ENCODE data around the gene MRPS25.

The MRPS25 gene

DNA sequence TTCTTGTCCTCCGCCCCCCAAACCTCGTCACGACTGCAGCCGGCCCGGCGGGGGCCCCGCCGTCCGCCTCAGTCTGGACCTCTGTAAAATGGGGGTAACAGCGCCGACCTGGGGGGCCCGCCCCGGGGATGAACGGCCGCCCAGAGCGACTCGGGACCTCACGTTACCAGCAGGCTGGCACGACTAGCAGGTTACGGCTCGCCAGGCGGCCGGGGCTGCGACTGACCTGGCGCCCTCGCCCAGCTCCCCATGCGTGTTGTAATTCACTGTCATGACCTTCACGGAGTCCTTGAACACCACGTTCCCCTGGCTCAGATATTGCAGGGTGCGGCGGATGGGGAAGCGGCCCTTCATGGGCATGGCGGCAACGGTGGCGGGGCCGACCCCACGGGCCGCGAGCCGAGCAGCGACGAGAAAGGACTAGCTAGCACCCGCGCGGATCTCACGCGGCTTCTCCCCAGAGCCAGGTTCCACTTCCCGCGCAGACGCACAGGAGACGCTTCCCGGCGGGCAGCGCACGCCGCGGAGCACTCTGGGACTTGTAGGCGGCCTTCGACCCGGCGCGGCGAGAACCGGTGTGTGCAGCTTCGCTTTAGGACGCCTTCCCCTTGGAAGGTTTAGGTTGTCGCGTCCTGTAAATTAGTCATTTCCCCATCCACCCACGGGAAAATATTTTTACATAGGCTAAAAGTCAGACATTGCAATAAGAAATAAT, at the start of gene MRPS25:
MRPS25 (minus strand) TSS at position 481 of the 715 bp plus-strand sequence; CDS start at position 360, 121 bp downstream.
- peak; percentile 40 to 57 for DNase-seq

DNA sequence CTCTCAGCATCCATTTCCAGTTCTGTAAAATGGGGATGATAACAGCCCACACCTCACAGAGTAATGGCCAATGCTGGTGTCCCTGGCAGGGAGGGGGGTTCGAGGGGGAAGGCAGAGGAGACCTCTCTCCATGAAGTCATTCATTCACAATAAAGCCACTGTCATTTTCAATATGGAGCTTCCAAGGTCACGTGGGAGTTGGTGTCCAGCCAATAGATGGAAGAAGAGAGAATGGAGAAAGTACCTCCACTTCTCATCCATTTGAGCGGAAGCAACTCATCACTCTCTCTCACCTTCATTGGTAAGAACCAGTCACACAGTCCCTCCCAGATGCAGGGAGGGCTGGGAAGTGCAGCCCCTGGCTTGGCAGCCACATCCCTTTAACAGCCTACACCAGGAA, 48.8 kb upstream of the MRPS25 start:
- no peak for DNase-seq

DNA sequence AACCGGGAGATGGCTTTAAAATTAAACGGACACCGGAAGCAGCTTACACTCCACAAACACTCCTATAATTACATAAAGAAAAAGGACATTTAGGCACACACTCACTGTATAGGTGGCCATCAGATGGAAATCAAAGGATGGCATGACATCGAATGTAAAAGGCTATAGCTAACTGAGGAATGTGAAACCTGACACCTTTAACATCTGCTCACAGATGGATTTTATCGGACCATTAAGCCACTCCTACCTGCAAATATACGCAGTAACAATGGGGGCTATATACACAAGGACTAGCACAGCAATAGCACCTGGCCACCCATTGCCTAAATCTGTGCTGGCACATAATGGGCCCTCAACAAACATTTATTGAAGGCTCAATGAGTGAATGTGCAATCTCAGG, 48.4 kb upstream of the MRPS25 start:
- no peak for DNase-seq

DNA sequence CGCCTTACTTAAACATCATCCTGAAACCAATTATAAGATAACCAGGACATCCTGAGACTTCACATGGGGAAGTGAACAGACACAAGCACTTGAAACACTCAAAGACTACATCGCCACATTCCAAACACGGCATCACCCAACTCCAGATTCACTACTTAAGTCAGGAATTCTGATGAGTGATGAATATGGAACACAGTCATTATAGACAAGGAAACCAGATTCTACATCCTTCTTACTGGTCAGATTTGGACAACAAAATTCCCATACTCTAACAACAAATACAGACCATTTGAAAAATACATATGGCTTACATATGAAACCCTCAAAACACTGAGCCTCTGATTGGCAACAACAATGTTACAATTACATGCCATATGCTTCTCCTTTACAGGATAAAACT, 46.9 kb upstream of the MRPS25 start:
- DNase-seq: no peak

DNA sequence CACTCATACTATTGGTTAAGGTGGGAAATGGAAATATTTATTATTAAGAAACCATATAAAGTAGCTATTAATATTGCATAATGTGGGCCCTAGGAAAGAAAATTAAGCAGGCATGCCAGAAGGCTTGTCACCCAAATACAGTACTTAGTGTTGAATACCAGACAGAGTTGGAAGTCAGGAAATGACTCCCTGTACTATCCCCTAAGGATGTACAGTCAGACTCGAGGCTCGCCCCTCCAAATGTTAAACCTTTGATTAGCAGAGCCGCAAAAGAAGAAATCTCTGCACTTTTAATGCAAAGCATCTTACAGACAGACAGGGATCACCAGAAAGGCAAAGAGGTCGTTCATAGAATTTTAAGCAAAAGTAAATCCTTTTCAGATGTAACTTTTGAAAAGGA, 45.1 kb upstream of the MRPS25 start:
- DNase-seq: no peak

DNA sequence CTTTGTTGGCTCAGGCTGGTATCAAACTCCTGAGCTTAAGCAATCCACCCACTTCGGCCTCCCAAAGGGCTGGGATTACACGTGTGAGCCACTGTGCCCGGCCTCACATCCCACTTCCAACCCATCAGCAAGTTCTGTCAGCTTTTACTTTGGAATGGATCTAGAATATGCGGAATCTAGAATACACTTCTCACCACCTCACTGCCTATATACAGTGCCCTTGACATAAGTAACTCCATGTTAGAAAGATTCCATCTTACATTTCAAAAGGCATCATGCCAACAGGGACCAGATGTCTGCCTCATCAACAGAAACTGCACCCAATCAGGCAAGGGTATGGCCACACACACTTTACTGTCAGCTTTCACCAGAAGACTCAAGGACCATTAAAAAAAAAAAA, 43.8 kb upstream of the MRPS25 start:
- DNase-seq: no peak

DNA sequence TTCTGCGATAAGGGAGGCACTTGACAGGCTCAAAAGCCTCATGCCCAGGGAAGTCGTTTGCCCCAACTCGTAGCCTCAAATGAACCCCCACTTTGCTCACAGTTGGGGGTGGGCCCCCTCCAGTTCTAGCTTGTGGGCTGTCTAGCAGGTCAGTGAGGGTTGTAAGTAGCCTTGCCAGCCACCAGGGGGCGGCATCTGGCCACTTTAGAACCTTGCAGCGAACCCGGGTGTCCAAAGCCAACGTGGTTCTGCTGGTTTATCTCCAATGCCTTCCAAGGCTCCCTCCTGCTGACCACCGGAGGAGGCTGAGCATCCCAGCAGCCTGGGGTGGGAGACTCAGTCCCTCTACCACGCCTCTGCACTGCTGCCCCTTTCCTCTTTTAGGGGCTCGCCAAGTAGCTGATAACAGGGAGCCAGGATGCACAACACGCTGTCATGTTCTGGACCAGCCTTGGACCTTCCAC, 43.0 kb upstream of the MRPS25 start:
- DNase-seq: peak; percentile 36 to 46

DNA sequence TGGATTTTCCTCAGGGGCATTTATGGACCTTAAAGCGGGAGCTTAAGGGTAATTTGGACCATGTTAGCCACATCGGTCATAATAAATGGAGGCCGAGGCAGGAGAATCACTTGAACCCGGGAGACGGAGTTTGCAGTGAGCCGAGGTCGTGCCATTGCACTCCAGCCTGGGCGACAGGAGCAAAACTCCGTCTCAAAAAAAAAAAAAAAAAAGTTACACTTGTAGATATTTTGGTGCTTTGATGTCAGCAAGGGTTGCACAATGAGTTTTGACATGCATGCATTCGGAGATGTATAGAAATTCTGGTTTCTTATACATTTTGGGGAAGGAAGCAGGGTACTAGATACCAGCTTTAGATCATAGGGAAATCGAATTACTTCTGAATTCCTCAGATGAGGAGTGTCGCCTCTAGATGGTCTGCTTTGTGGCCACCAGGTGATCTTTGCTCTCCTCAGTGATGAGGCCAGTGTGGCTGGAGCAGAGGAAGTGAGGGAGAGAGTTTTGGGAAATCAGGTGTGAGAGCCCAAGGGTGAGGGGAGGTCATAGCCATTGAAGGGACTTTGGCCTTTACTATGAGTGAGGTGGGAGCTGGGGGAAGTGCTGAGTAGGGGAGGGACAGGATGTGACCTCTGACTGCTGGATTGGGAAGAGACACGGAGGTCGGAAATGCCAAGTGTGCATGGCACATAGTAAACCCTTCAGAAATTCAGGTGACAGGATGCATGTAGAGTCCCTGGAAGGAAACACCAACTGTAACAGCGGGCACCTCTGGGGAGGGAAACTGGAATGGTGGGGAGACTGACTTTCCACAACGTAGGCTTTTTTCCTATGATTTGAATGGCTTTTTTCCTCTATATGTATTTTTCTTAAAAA, 42.2 kb upstream of the MRPS25 start:
- DNase-seq: no peak

DNA sequence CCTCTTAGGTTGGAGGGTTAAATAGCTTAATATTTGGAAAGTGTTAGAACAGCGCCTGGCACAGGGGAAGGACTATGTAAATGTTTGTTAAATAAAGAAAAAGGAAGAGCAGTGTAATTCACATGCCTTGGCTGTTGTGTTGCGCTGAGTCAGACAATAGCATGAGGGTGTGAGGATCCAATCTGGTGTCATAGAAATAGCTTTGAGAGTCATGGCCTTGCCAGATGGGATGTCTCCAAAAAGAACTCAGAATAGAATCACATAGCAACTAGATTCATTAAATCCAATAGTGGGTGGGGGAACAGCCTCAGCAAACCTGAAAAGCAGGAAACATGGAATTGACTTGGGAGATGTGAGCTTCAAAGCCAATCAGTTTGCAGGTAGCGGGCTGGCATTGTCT, 37.7 kb upstream of the MRPS25 start:
- no peak for DNase-seq

DNA sequence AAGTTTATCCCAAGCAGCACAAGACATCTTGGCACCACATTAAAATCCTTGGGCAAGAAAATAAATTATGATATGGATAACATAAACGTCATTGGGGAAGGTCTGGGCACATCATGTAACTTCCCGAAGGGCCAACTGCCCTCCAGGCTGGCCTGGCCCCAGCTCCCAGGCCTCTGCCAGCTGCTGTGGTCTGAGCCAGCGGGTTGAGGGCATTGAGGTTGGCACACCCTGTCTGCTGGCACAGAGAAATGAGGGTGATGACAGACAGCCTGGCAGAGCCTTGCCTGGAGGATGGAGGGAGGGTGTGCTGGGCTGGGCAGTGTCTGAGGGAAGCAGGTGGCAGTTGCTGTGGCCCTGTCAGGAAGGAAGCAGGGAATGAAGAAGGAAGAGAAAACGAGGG, 37.1 kb upstream of the MRPS25 start:
- DNase-seq: no peak

DNA sequence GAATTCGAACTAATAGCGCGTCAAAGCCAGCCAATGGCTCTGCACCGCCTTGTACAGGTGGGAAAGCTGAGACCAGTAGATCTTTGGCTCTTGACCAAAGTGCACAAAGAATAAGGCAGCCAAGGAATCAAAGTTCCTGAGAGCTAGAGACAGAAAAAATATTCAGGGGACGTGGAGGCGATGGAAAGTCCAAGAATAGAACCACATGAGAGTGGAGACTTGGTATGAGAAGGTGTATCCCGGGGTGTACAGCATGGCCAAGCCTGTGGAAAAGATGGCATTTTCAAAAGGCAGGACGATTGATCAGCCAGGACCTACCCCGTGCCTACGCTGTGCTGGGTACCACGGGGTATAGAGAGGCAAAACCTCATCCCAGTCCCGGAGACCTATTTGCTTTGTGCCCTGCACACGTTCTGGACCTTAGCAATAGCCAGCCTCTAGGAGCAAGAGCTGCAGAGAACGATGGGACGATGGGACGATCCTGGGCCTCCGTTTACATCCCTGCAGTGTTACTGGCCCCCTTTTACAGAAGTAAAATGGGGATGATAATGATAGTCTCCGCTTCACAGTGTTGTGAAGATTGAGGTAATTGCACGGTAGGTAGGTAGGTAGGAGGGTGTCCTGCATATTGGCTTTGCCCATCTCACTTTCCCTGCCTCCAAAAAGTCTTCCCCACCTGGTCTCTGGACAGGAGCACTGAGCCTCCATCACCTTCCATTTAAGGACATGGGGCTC, 34.4 kb upstream of the MRPS25 start:
- no peak for DNase-seq

DNA sequence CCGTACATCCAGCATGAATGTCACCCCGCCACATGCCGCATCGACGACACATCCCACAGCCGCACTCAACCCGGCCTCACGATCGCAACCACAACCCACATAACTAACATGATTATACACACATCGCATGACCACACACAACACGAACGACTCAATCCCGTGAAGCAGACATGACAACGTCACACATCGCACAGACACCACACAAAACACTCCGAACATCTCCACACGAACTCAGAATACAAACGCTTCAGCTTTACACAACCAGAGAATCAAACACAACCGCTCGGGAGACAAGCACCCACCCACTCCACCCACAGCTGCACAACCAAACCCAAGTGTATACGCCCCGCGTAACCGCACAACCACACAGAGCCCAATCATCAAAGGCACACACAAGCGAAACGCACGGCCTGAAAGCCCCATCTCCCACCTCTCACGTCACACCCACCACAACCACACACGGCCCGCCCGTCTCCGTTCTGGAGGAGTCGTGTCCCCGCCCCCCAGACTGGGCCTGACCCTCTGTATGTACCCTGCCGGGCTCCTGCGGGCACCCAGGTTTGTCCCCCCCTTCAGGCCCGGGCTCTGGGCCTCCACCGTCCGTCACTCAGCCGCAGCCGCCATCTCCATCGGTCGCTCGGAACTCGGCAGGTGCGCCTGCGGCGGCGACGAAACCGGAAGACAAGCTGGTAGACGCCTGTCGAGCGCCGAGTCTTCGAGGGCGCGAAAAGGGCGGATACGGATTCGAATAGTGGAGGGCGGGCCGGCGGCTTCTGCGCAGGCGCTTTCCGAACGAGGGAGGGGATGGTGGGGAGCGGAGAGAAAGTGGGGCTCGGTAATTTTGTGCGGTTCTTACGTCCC, 33.6 kb upstream of the MRPS25 start, which contains the start of gene RBSN:
RBSN (minus strand) TSS at position 646 of the 861 bp plus-strand sequence. CDS start 3,028 bp downstream, outside the sequence.
- DNase-seq: peak; percentile 86 to 90

DNA sequence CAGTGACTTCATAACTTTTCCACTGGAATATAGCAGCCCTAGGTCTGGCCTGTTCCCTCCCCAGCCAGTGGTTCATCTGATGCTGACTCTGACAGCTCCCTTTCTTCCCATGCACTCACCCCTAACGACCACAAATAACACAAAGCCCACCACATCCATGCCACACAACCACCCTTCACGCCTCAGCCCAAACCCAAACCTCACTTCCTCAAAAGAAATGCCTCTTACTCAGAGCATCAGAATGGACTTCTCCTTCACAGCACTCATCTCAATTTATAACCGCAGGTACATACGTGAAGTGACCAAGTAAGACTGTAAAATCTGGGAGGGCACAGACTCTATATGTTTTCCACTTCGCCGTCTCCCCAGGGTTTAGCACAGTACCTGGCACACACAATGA, 32.8 kb upstream of the MRPS25 start:
- no peak for DNase-seq

DNA sequence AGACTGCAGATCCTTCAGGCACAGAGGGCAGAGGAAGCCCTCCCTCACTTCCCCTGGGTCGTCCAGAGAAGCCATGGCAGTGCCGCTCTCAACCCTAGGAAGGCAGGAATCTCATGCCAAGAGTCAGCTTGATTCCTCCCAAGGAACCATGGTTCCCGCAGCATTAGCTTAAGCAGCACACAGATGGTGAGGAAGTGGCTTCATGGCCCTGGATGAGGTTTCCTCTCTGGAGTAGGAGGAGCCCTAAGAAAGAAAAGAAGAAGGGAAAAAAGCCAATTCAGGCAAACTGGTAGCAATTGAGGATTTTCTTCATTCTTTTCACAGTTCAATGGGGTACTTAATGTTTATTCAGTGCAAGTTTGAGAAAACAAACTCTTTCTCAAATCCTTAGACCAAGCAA, 30.9 kb upstream of the MRPS25 start:
- no peak for DNase-seq

DNA sequence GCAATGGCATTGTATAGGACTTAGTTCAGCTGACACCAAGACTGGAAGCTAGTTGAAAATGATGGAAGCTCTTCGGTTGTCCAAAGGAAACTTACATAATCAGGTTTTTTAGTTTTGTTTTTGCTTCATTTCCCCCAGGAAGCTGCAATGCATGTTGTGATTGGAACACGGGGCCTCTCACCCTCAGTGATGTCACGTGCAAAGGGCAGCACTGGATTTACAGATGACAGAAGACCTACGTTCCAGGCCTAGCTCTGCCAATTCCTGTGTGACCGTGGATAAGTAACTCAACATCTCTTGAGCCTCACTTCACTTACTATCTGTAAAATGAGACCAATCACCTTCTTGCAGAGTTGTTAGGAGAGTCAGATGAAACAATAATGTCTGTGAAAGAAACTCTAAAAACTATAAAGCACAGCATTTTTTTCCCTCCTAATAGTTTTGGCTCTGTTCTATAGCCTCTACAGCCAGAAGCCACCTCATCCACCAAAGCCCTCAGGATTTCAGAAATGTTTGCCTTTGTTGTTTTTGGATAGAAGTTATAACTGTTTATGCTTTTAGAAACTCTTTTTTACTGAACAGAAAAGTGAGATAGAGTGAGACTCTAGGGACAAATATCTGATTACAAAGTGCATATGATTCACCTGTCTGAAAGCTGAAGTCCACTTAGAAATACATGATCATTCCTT, 29.2 kb upstream of the MRPS25 start:
- DNase-seq: no peak

DNA sequence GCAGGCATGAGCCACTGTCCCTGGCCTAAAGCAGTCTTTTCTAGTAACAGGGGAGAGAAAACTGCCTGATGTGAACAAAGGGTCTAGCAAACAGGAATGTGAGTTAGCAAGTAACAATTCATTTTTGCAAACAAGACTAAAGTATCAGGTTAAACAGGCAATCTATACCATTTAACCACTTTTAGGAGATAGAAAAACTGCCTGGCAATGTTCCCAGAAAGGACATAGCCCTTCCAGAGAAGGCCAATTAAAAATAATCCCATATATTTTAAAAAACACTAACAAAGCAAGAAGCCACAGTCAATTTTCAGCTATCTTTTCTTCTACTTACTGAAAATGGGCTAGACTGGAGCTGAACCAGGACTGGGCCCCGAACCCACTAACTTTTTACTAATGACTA, 27.6 kb upstream of the MRPS25 start:
- no peak for DNase-seq

DNA sequence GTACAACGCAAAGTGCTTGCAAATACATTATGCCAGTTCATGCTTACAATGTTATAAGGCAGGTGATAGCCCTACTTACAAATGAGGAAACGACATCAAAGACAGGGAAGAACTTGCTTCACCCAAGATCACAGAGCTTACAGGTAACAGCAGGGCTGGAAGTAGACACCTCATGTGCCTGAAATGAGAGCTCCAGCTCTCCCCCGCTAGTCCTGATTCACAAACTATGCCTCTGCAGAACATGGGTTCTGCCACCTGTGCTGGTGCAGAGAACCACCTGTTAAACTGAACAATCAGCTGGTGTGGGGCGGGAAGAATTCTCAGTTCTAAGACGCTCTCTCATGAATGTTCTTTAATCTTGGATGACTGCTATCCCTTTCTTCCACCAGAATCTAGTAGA, 26.5 kb upstream of the MRPS25 start:
- DNase-seq: no peak

DNA sequence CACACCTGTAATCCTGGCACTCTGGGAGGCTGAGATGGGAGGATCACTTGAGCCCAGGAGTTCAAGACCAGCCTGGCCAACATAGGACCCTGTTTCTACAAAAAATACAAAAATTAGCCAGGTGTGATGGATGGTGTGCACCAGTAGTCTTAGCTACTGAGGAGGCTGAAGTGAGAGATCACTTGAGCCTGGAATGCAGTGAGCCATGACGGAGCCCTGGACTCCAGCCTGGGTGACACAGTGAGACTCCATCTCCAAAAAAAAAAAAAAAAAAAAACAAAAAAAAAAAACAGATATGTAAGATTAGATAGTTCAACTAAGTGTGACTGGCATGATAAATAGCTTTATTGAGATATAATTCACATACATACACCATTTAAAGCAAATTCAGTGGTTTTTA, 24.1 kb upstream of the MRPS25 start:
- no peak for DNase-seq

DNA sequence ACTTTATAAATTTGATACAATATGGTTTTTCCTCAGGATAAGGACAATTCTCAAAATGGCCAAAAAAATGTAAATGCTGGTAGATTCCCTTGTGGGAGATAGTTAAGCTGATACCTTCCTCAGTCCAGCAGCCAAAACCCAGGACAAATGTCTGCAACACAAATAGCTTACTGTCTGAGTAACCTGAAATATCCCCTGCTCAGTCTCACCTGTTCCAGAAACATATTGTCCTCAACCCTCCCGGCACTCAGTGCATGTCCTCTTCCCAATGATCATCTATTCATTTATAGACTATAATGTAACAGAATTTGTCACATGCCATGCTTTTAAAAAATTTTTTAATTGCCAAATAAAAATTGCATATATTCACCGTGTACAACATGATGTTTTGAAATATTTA, 21.6 kb upstream of the MRPS25 start:
- no peak for DNase-seq

DNA sequence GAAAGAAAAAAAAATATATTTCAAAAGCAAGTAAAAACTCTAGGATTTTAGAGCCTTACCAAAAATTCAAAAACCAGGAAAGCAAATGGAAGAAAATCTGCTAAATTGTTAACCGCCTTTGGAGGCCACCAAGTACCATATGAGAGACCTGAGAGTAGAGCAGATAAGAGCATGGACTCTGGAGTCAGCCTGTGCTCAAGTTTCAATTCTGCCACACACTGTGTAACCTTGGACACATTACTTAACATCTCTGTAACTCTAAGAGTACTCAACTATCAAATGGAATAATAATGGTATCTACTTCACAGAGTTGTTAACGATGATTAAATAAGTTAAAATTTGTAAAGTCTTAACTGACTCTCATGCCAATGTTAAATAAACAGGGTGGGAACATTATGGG, 21.1 kb upstream of the MRPS25 start:
- DNase-seq: no peak

DNA sequence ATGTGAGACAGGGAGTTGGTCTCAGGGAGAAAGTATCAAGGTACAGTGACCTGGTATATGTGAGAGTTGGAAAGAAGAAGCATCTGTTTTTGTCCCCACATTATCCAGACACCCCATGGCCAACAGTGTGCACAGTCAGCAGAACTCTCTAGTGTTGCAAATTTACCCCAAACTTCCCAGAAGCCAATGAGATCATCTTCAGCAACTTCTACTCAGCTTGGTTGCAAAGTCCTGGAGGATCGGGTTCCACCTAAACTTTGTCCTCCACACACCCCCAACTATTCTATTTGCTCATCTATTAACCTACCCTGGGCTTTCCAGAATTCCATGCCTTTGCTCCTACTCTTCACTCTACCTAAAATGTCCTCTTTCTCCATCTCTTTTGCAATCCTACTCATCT, 18.1 kb upstream of the MRPS25 start:
- DNase-seq: no peak
